Measurements from ENCODE around the gene CTXND1.

CTXND1 gene

DNA sequence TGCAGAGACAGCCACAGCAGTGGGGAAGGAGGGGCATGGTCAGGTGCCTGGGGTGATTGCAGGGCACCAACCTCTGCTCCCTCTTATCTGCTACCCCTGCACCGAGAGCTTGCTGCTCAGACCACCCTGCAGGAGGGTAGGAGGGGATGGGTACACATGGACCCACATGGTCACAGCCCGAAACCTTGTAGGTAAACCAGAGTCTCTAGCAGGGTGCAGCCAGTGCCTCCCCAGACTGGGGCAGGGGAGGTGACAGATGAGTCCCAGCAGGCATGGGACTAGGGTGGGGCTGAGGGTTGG lies 50.0 kb downstream of the CTXND1 start:
- Histone ChIP-seq H3K36me3 (no peaks in the 10 kb centered on the region), H3K4me3 (ENCODE audit: low read depth in 1 of 2, low read length in 1 of 2) (no peak overlapping the region), H3K27me3 (peaks cover 25% of the 10 kb centered on the region), H3K27ac (no peak overlapping the region), H3K9me3 (no peaks in the 10 kb centered on the region), H3K4me1 (ENCODE audit: control insufficient read depth in 1 of 2, insufficient read depth in 1 of 2, low read depth in 1 of 2, low read length in 1 of 2) (no peaks in the 10 kb centered on the region)
- TF ChIP-seq, protein P1, sequence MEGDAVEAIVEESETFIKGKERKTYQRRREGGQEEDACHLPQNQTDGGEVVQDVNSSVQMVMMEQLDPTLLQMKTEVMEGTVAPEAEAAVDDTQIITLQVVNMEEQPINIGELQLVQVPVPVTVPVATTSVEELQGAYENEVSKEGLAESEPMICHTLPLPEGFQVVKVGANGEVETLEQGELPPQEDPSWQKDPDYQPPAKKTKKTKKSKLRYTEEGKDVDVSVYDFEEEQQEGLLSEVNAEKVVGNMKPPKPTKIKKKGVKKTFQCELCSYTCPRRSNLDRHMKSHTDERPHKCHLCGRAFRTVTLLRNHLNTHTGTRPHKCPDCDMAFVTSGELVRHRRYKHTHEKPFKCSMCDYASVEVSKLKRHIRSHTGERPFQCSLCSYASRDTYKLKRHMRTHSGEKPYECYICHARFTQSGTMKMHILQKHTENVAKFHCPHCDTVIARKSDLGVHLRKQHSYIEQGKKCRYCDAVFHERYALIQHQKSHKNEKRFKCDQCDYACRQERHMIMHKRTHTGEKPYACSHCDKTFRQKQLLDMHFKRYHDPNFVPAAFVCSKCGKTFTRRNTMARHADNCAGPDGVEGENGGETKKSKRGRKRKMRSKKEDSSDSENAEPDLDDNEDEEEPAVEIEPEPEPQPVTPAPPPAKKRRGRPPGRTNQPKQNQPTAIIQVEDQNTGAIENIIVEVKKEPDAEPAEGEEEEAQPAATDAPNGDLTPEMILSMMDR (IDR thresholded peaks at IDR 0.05): no peak

DNA sequence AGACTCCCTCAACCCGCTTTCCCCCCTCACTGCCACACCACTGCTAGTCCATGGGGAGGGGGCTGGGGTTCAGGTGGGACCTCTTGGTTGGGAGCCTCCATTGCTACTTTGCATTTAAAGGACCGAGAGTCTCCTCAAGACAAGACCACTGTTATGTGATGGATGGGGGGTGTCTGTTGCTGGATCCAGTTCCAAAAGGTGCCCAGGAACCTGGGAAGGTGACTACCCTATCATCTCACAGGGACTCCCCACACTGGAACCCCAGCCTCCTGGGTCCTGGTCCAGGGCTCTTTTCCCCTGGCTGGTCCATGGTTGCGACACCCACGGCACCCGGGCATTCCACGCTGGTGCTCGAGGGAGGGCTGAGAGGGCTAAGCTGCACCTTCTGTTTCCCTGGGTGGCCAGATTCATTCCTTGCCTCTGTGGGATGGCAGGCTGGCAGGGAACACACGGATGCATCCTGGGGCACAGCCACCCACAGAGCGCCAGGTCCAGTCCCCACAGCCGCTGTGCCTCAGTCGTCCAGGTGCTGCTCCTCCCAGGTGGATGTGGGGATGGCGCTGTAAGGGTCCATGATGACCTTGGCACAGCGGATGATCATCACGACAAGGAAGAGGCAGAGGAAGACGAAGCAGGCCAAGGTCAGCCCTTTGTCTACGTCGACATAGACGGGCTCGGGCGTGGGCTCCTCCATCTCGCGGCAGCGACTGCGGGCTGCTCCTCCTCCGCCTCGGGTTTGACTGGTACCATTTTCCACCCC lies 50.6 kb downstream of the CTXND1 start:
- no peaks in the 10 kb centered on the region for H3K9me3 ChIP-seq
- H3K4me3 ChIP-seq (ENCODE audit: low read depth in 1 of 2, low read length in 1 of 2): no peak overlapping the region
- H3K27me3 ChIP-seq: peaks cover 20% of the 10 kb centered on the region
- H3K27ac ChIP-seq: no peak overlapping the region
- H3K4me1 ChIP-seq (ENCODE audit: control insufficient read depth in 1 of 2, insufficient read depth in 1 of 2, low read depth in 1 of 2, low read length in 1 of 2): no peaks in the 10 kb centered on the region
- TF ChIP-seq, protein P1 (IDR thresholded peaks at IDR 0.05): no peak
- H3K36me3 ChIP-seq: no peaks in the 10 kb centered on the region

DNA sequence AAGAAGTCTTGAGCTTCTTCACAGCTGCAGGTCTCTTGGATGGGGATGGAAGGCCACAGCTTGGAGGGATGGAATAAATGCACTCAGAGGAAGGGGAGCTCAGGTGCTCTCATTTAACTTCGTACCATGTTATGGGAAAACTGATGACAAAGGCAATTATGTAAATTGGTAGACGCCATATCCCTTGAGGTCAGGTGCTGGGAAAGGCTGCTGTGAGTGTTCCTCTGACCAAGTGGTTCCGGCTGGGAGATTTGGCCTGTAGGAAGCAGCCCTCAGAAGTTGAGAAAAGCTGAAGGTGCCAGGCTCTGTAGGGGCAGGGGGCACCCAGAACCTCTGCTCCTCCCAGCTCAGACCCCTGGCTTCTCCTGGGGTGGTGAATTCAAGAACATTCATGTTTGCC lies 52.1 kb downstream of the CTXND1 start:
- Histone ChIP-seq H3K4me1 (ENCODE audit: control insufficient read depth in 1 of 2, insufficient read depth in 1 of 2, low read depth in 1 of 2, low read length in 1 of 2) (no peaks in the 10 kb centered on the region), H3K4me3 (ENCODE audit: low read depth in 1 of 2, low read length in 1 of 2) (no peak overlapping the region), H3K9me3 (no peaks in the 10 kb centered on the region), H3K27ac (no peak overlapping the region), H3K27me3 (peaks cover 5% of the 10 kb centered on the region), H3K36me3 (no peaks in the 10 kb centered on the region)
- TF ChIP-seq, protein P1 (IDR thresholded peaks at IDR 0.05): no peak

DNA sequence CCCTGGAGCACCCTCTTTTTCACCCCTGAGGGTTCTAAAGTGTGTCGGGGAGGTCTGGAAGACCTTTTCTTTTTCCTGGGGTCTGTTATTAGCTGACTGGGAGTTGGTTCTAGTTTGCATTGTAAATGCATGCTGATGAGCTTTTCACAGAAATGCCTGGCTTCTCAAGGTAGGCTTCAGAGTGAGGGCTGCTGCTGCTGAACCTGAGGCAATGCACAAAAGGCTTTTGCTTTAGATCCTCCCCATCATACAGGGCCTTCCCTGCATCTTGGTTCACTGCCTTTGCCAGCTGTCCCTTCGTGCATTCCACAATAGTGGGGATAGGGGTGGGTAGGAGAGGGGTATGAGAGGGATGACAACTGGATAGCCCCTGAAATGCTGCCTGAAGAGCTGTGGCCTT lies 52.6 kb downstream of the CTXND1 start:
- Histone ChIP-seq H3K27me3 (no peaks in the 10 kb centered on the region), H3K9me3 (no peaks in the 10 kb centered on the region), H3K4me3 (ENCODE audit: low read depth in 1 of 2, low read length in 1 of 2) (no peak overlapping the region), H3K4me1 (ENCODE audit: control insufficient read depth in 1 of 2, insufficient read depth in 1 of 2, low read depth in 1 of 2, low read length in 1 of 2) (no peaks in the 10 kb centered on the region), H3K27ac (no peak overlapping the region), H3K36me3 (no peaks in the 10 kb centered on the region)
- TF ChIP-seq, protein P1 (IDR thresholded peaks at IDR 0.05): no peak

DNA sequence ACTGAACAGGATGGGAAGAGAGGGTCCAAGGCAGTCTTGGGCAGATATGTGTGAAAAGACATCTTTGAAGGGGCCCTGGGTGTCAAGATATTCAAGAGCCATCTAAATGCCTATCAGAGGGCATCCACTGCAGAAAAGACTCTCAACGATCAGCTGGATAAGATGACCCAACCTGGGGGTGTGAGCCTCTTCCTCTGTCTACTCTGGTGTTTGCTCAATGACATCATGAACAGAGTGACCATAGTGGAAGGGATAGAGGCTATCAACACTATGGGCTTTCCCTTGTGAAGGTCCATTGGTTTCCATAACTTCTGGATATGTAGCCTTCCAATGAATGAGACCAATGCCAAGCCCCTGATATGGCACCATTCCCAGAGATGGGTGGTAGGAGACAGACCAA lies 57.1 kb downstream of the CTXND1 start:
- TF ChIP-seq, protein P1 (IDR thresholded peaks at IDR 0.05): no peak
- Histone ChIP-seq H3K4me3 (ENCODE audit: low read depth in 1 of 2, low read length in 1 of 2) (no peak overlapping the region), H3K27ac (no peak overlapping the region), H3K27me3 (no peaks in the 10 kb centered on the region), H3K36me3 (no peaks in the 10 kb centered on the region), H3K9me3 (no peaks in the 10 kb centered on the region), H3K4me1 (ENCODE audit: control insufficient read depth in 1 of 2, insufficient read depth in 1 of 2, low read depth in 1 of 2, low read length in 1 of 2) (peaks cover 9 to 10% of the 10 kb centered on the region in 2 experiments)
